ENCODE results near the gene PDGFRA. TPM values are rescaled to one million over a fixed set of nuclear protein-coding genes. Genes with fewer than 3 reads are reported as not detected.

The PDGFRA gene
- total and polyA plus RNA-seq, 9 donors: 54.3 to 106 (median 83.9) TPM

Other genes with a start within 250 kb of the PDGFRA start
- 19.5 TPM for gene CHIC2, start 164.7 kb upstream of the PDGFRA start, total RNA-seq
- gene CHIC2, start 164.7 kb upstream of the PDGFRA start, polyA plus RNA-seq (ENCODE audit: insufficient read depth in 1 of 8, insufficient read length in 8 of 8, low replicate concordance in 1 of 8): 10 to 100 TPM; 13.9 to 23.6 (median 18.3) TPM
- gene GSX2, start 129.1 kb upstream of the PDGFRA start, total RNA-seq: 0.04 TPM
- gene GSX2, start 129.1 kb upstream of the PDGFRA start, polyA plus RNA-seq (ENCODE audit: insufficient read depth in 1 of 8, insufficient read length in 8 of 8, low replicate concordance in 1 of 8): not detected